Measurements from ENCODE around the gene BTBD2.

The BTBD2 gene

GRCh38 chr19:1981253-1981652, 34.3 kb downstream of the BTBD2 start:
- DNase-seq: no peak

DNA sequence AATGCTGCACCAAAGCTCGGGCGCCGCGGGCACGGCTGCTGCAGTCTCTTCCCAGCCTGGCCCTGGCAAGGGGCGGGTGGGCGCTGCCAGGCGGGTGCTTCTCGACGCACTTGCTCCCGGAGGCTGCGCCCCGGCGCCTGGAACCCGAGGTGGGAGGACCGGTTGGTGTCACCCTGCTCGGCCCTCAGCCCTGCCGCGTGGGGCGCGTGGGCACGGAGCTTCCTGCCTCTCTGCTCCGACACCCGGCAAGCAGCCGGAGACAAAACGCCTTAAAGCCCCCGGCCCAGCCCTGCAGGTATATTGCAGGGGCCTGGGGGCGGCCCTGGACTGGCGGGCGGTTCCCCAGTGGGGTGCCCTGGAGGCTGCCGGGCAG, 34.7 kb downstream of the BTBD2 start:
- no peak for DNase-seq

DNA sequence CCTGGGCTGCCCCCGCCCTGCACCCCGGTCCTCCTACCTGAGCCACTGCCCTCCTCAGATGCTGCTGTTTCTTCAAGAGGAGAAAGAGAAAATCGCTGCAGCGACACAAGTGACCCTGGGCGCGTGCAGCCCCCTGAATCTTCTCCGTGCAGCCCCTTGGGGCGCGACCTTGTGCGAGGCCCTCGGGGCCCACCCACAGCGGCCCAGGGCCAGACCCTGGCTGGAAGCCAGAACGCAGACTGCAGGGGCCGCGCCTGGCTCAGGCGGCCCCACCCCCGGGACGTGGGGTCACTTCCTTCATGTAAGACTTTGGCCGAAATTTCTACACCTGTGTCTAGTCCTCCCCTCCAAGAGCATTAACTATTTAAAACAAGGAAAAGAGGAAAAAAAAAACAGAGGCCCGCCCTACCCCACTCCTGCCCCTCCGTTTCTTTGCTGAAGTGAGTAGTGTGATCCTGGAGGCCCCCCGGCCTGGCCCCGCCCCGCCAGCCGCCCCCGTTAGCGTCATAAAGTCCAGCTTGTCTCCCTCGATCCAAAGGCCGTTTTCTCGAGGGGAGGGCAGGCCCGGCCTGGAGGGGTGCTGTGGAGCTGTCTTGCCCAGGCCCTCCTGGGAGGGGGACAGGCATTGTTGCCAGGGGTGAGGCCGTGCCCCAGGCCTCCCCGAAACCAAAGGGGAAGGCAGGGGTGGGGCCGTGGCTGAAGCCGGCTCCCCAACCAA, 35.3 kb downstream of the BTBD2 start:
- DNase-seq: no peak

DNA sequence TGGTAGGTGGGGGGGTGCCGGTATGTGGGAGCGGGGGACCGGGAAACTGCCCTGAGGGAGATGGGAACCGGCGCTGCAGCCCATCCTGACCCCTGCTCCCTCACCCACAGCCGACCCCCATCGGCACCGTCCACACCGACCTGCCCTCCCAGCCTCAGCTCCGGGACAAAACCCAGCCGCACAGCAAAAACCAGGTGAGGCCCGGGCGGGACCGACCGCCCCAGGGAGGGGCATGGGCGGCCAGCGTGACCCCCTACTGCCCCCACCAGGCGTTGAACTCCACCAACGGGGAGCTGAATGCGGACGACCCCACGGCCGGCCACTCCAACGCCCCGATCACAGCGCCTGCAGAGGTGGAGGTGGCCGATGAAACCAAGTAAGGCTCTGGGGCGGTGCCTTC, 35.9 kb downstream of the BTBD2 start:
- DNase-seq: no peak

- no peak for DNase-seq
These were observed 36.5 kb downstream of the BTBD2 start for GRCh38 chr19:1979017-1979416.

DNA sequence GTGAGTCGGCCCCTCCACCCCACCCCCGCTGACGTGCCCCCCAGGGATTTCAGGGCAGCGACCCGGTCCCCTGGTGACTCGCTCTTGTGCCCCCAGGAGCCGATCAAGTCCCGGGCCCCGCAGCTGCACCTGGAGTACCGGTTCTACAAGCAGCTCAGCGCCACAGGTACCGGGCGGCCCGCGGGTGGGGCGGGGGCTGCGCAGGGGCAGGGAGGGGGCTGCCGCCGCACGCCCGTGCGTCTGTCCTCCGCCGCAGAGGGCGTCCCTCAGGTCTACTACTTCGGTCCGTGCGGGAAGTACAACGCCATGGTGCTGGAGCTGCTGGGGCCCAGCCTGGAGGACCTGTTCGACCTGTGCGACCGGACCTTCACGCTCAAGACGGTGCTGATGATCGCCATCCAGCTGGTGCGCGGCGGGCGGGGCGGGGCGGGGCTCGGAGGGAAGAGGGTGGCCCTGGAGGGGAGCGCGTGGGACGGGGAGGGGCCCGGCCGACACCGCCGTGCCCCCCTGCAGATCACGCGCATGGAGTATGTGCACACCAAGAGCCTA, 37.1 kb downstream of the BTBD2 start:
- no peak for DNase-seq

DNA sequence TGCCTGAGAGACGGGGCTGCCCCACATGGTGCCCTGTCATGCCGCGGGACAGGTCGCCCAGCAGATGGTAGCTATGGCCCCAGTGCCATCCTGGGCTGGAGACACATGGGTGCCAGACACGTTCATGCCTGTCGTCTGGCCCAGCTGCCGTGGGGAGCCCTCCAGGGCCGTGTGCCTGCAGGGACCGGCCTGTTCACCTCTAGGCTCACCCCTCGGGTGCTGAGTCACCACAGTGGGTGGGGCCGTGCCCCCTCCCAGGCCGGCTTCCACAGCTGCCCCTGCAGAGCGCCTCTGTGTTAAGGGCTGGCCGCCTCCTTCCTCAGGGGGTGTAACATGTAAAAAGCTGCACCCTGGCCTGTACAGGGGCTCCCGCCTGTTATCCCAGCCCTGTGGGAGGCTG, 38.4 kb downstream of the BTBD2 start:
- no peak for DNase-seq

DNA sequence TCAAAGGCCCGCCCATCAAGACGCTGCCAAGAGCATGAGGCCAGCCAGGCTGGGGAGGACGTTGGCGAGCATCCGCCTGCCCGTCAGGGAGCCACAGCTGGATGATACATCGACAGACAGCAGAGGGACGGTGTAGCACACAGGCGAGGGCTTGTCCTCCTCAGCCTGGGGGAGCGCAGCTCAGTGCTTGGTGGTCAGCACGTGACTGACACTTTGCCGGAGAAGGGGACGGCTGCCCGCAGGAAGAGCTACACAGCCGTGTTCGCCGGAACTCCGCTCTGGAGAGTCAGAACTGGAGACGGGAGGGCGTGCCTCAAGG, 40.4 kb downstream of the BTBD2 start:
- DNase-seq: no peak

DNA sequence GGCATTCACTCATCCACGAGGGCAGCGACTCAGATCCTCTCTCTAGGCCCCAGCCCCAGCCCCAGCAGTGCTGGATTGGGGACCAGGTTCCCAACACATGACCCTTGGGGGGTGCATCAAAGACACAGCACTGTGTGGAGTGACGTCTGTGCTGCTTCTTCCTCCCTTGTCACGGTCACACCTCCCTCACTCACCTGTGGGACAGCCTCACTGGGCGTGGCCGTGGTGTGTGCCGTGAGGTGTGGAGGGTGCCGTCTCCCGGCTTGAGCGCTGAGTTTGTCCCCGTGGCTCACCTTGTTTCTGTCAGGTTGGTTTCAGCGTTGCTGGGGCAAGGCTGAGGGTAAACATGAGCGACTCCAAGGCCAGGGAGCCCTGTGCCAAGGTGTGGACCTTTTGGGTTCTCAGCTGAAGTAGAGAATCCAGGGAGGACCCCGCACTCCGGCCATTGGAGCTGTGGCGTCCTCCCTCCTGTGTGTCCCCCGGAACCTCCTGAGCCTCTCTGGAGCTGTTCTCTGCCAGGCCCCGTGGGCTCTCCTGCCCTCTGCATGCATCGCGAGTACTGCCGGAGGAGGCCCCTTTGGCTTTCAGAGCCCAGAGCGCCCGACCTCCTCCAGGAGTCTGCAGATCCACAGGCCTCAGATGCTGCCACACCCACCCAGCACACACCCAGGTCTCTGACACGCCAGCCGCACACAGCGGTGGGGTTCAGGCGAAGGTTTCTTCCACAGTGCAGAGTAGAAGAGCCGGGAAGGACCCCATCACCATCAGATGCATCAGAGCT, 40.9 kb downstream of the BTBD2 start:
- DNase-seq: no peak

DNA sequence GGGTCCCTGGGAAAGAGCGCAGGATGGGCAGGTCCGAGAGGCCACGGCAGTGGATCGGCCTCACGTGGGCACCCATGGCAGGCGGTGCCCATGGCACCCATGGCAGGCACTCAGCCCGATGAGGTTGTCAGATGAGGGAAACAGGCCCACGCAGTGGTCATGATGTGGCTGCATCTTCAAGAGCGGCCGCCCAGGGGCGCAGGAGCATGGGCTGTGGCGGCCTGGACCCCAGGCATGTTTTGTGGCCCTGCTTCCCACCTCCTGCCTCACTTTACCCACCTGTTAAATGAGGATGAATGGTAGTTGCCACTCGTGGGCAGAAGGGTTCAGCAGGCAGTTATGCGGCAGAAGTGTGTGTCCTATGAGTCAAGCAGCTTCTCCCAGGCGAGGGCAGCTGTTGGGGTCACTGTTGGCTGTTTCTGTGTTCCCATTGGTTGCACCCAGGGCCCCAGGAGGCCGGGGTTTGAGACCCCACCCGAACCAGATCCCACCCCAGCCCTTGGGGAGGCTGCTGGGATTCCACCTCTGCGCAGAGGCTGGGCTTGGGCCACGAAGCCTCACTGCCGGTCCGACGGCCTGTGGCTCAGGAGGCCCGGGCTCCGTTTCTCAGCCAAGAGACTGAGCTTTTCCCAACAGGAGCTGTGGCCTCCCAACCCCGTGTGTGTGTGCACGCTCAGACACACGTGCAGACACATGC, 44.6 kb downstream of the BTBD2 start:
- DNase-seq: no peak

GRCh38 chr19:1970003-1970805, 45.3 kb downstream of the BTBD2 start:
- DNase-seq: no peak

- no peak for DNase-seq
These were observed 46.1 kb downstream of the BTBD2 start for GRCh38 chr19:1969176-1970002.

- no peak for DNase-seq
These were observed 47.0 kb downstream of the BTBD2 start for GRCh38 chr19:1968279-1969175.

DNA sequence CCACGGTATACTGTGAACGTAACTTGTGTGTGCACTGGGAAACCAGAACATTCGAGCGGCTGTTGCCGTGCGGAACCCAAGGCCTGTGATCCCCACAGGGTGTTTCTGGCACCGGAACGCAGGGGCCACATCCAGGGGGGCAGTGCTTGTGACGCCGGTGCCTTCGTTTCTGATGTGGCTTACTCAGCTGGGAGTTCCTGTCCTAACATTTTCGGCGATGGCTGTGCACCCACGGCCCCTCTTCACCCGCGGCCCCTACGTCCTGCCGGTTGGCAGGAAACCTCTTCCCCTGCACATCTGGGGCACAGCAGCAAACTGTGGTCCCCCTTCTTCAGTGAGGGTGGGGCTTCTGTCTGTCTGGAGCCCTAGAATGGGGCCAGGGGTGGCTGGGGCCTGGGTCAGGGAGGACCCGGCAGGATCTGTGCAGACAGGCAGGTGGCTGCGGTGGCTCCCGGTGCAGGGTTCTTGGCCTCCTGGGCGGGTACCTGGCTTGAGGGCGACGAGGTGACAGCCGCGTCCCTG, 48.4 kb downstream of the BTBD2 start:
- no peak for DNase-seq

- DNase-seq: no peak
These were observed 52.8 kb downstream of the BTBD2 start for GRCh38 chr19:1962674-1963073.

GRCh38 chr19:1961000-1961883, 54.3 kb downstream of the BTBD2 start:
- no peak for DNase-seq

DNA sequence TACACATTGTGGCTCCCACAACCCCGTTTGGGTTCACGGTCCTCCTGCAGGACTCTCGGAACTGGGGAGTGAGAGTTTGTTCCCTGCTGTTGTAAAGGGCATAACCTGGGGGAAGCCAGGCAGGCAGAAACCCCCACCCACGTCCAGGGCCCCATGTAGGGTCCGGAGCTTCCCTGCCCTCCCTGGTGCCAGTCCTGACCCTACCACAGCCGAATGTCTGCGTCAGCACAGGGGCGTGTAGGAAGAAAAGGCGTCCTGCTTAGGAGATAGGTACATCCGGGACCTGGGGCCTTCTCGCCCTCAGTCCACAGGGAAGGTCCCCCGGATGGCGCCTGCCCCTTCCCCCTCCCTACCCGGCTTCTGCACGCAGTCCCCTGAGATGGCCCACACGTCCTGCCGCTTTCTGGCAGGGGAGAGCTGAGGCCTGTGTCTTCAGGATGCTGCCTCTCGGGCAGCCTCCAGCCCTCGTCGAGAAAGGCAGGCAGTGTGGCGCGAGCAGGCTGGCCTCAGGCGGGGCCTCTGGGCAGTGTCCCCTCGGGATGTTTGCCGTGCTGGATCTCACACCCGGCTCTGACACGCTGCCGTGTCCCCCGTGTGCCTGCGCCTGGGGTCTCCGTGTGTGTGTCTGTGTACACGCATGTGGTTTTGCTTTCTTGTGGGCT, 55.5 kb downstream of the BTBD2 start:
- DNase-seq: no peak

DNA sequence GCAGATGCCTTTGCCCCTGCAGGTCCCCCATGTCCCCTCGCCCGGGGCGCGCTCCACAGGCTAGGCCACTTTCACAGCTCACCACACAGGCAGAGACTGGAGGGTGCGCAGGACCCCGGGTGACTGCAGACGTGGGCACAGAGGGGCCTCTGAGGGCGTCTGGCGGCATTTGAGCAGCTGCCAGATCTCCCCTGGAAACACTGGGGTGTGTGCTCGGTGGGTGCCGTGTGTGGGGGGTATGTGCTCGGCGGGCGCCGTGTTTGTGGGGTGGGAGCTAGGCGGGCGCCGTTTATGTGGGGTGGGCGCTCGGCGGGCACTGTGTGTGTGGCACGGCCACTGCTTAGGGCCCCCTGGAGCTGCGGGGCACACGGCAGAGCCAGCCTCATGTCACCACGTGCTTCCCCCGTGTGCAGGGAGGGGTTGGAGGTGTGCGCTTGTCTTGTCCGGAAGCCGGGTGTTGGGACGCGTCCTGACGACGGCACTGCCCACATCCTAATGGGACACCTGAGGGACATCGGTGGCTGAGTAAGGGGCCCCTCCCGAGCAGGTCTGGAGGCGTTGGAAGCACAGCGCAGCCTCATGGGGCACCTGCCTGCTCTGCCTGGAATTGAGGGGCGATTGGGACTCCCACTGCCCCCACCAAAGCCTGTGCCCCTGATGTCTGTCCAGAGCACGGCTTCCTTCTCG, 57.8 kb downstream of the BTBD2 start:
- DNase-seq: no peak

Data from right hindlimb (tissue), 1 donor.